Spleen (tissue), 7 donors: ENCODE data around the gene IL25.

ENCODE experiments used
- CTCF ChIP-seq, 11 experiments: fragments of 200-600 bp in 7 of 11; fragments of 450-650 bp in 4 of 11; sonication (generic) in 4 of 11; IDR thresholded peaks in 8 of 11; conservative IDR thresholded peaks in 3 of 11; 1 replicate in 7 of 11; 2 replicates in 4 of 11; pipeline versions ENCODE4 v1.4.0 to v1.8.0; 2016 to 2021; ENCODE audit warnings: antibody characterized with exemption in 11 of 11, inconsistent platforms in 4 of 11, mild to moderate bottlenecking in 1 of 11
- POLR2A ChIP-seq, 3 donors: fragments of 450-650 bp; IDR thresholded peaks; one replicate each; pipeline ENCODE4 v1.5.1; 2017; ENCODE audit warnings: antibody characterized with exemption in 3 of 3, mild to moderate bottlenecking in 1 of 3
- POLR2AphosphoS5 ChIP-seq, 3 donors: sonication (generic); formaldehyde crosslinking; IDR thresholded peaks; one replicate each; pipeline ENCODE4 v1.5.1; 2017; ENCODE audit warnings: antibody characterized with exemption in 3 of 3
- donor health status: DM: no; HTN: no; CAD: no; lungs with moderate emphysema.
- donor health status: DM: no; HTN: no; CAD: no.
- donor health status: DM: no; HTN: no; CAD: no.

GRCh38 chr14:23398348-23398747, 25.7 kb downstream of the IL25 start:
- no peak for TF ChIP-seq CTCF (IDR thresholded peaks at IDR 0.05 in 8 of 11, conservative IDR thresholded peaks at IDR 0.05 in 3 of 11)
- no peak for TF ChIP-seq POLR2A (IDR thresholded peaks at IDR 0.05)
- no peak for TF ChIP-seq POLR2AphosphoS5 (IDR thresholded peaks at IDR 0.05)
